ENCODE results near the gene TUG1. TPM values are rescaled to one million over a fixed set of nuclear protein-coding genes. Genes with fewer than 3 reads are reported as not detected.

TUG1 gene
- total and polyA plus RNA-seq, 8 donors, result 11.3 to 108 (median 55.5) TPM

GRCh38 chr22:30941363-30941740 lies 27.7 kb upstream of the TUG1 start:
- no peak overlapping the region for H3K27ac ChIP-seq
- H3K9me3 ChIP-seq, result no peaks in the 10 kb centered on the region
- H3K36me3 ChIP-seq, result peaks cover 96 to 100% (median 100%) of the 10 kb centered on the region in 4 donors
- no peaks in the 10 kb centered on the region for H3K27me3 ChIP-seq
- DNase-seq, result no peak
- TF ChIP-seq POLR2A (IDR thresholded peaks at IDR 0.05) (no peak), POLR2AphosphoS5 (IDR thresholded peaks at IDR 0.05) (no peak), CTCF (IDR thresholded peaks at IDR 0.05) (no peak), EP300 (IDR thresholded peaks at IDR 0.05) (no peak)
- intact Hi-C loops (cut with DNase I; ENCODE audit: low total_unique reads), result loop anchor here (10.0 kb wide), 1 partner anchor 203 kb away; the partner anchor contains the start of gene PLA2G3
- 94 to 98% (median 96%) methylated on average over 11 of the region's 11 CpGs for WGBS, 5 donors
- H3K4me1 ChIP-seq, result no peaks in the 10 kb centered on the region
- H3K4me3 ChIP-seq, result no peak overlapping the region

- DNase-seq, result peak in 1 of 2 donors; percentile 28
- 67 to 77% (median 70%) methylated on average over 3 of the region's 3 CpGs for WGBS, 5 donors
- no peak overlapping the region for H3K4me3 ChIP-seq
- H3K36me3 ChIP-seq, result peaks cover 79 to 98% (median 96%) of the 10 kb centered on the region in 4 donors
- no peaks in the 10 kb centered on the region for H3K9me3 ChIP-seq
- peaks cover 0 to 18% (median 7%) of the 10 kb centered on the region in 4 donors for H3K4me1 ChIP-seq
- H3K27me3 ChIP-seq, result no peaks in the 10 kb centered on the region
- no peak overlapping the region for H3K27ac ChIP-seq
- intact Hi-C loops (cut with DNase I; ENCODE audit: low total_unique reads), result loop anchor here (10.0 kb wide), 1 partner anchor 201 kb away; the partner anchor contains the start of gene PLA2G3
- no peak for TF ChIP-seq POLR2AphosphoS5 (IDR thresholded peaks at IDR 0.05)
These were observed 25.7 kb upstream of the TUG1 start for GRCh38 chr22:30943368-30943767.

GRCh38 chr22:30944986-30945385 lies 24.1 kb upstream of the TUG1 start:
- no peak for DNase-seq
- no peak for TF ChIP-seq POLR2A (IDR thresholded peaks at IDR 0.05)
- no peak for TF ChIP-seq CTCF (IDR thresholded peaks at IDR 0.05)
- no peak for TF ChIP-seq EP300 (IDR thresholded peaks at IDR 0.05)
- no peak for TF ChIP-seq POLR2AphosphoS5 (IDR thresholded peaks at IDR 0.05)
- WGBS, 5 donors, result 94 to 100% (median 96%) methylated on average over 4 of the region's 4 CpGs
- no peak overlapping the region for H3K4me3 ChIP-seq
- intact Hi-C loops (cut with DNase I; ENCODE audit: low total_unique reads), result loop anchor here (5.0 to 10.0 kb wide), 2 partner anchors 142 to 200 kb away; partner anchors contain the start of gene PLA2G3
- peaks cover 0 to 20% (median 10%) of the 10 kb centered on the region in 4 donors for H3K4me1 ChIP-seq
- H3K27ac ChIP-seq, result no peak overlapping the region
- no peaks in the 10 kb centered on the region for H3K9me3 ChIP-seq
- H3K27me3 ChIP-seq, result no peaks in the 10 kb centered on the region
- H3K36me3 ChIP-seq, result peaks cover 74 to 98% (median 96%) of the 10 kb centered on the region in 4 donors

- H3K4me3 ChIP-seq, result no peak overlapping the region
- H3K36me3 ChIP-seq, result peaks cover 68 to 98% (median 96%) of the 10 kb centered on the region in 4 donors
- peak overlapping the region in 1 of 5 donors; percentile 14 for H3K27ac ChIP-seq
- H3K4me1 ChIP-seq, result peaks cover 0 to 20% (median 10%) of the 10 kb centered on the region in 4 donors
- WGBS, 5 donors, result 88 to 95% (median 89%) methylated on average over 2 of the region's 2 CpGs
- no peak for DNase-seq
- intact Hi-C loops (cut with DNase I; ENCODE audit: low total_unique reads), result loop anchor here (5.0 to 10.0 kb wide), 2 partner anchors 142 to 199 kb away; partner anchors contain the start of gene PLA2G3
- no peaks in the 10 kb centered on the region for H3K9me3 ChIP-seq
- TF ChIP-seq CTCF (IDR thresholded peaks at IDR 0.05) (no peak), EP300 (IDR thresholded peaks at IDR 0.05) (no peak), POLR2A (IDR thresholded peaks at IDR 0.05) (no peak), POLR2AphosphoS5 (IDR thresholded peaks at IDR 0.05) (no peak)
- H3K27me3 ChIP-seq, result no peaks in the 10 kb centered on the region
These were observed 23.4 kb upstream of the TUG1 start for GRCh38 chr22:30945653-30946052.

GRCh38 chr22:30946354-30946753 lies 22.7 kb upstream of the TUG1 start:
- DNase-seq, result no peak
- intact Hi-C loops (cut with DNase I; ENCODE audit: low total_unique reads), result loop anchor here (5.0 to 10.0 kb wide), 2 partner anchors 141 to 198 kb away; partner anchors contain the start of gene PLA2G3
- WGBS, 5 donors, result 72 to 85% (median 74%) methylated on average over 7 of the region's 7 CpGs
- Histone ChIP-seq H3K27me3 (no peaks in the 10 kb centered on the region), H3K4me3 (no peak overlapping the region), H3K36me3 (peaks cover 64 to 98% (median 94%) of the 10 kb centered on the region in 4 donors), H3K9me3 (no peaks in the 10 kb centered on the region), H3K27ac (peak overlapping the region in 4 of 5 donors; percentile 21 to 67 (median 51)), H3K4me1 (peaks cover 0 to 20% (median 10%) of the 10 kb centered on the region in 4 donors)
- TF ChIP-seq EP300 (IDR thresholded peaks at IDR 0.05) (no peak), POLR2A (IDR thresholded peaks at IDR 0.05) (no peak)
